ENCODE measurements around the gene PLCB4.

The PLCB4 gene

GRCh38 chr20:9270831-9271230 lies 201.9 kb downstream of the PLCB4 start:
- peak; percentile 76 for DNase-seq (ENCODE audit: low spot score)

GRCh38 chr20:9276966-9277468 lies 208.1 kb downstream of the PLCB4 start:
- no peak for DNase-seq (ENCODE audit: low spot score)

- DNase-seq (ENCODE audit: low spot score) = no peak
These were observed 211.1 kb downstream of the PLCB4 start for GRCh38 chr20:9279918-9280401.

DNA sequence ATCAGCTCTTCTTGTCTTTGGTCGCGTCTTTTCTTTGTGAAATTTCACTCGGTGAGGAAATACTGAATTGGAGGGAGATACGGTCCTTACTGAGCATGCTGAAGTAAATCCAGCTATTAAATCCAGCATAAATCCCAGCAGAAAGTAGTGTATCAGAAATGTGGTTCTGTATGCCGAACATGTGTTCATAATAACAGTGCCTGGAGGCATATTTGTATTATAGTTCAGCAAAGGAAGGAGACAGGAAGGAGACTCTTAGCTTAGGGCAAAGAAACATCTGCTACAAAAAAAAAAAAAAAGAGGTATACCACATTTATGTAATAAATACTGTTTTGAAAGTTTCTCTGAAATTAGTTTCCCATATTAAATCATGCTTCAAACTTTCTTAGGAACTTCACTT lies 211.8 kb downstream of the PLCB4 start:
- DNase-seq (ENCODE audit: low spot score) = peak; percentile 45

GRCh38 chr20:9281803-9282202 lies 212.9 kb downstream of the PLCB4 start:
- DNase-seq (ENCODE audit: low spot score) = no peak

GRCh38 chr20:9285617-9286016 lies 216.7 kb downstream of the PLCB4 start:
- DNase-seq (ENCODE audit: low spot score) = no peak

DNA sequence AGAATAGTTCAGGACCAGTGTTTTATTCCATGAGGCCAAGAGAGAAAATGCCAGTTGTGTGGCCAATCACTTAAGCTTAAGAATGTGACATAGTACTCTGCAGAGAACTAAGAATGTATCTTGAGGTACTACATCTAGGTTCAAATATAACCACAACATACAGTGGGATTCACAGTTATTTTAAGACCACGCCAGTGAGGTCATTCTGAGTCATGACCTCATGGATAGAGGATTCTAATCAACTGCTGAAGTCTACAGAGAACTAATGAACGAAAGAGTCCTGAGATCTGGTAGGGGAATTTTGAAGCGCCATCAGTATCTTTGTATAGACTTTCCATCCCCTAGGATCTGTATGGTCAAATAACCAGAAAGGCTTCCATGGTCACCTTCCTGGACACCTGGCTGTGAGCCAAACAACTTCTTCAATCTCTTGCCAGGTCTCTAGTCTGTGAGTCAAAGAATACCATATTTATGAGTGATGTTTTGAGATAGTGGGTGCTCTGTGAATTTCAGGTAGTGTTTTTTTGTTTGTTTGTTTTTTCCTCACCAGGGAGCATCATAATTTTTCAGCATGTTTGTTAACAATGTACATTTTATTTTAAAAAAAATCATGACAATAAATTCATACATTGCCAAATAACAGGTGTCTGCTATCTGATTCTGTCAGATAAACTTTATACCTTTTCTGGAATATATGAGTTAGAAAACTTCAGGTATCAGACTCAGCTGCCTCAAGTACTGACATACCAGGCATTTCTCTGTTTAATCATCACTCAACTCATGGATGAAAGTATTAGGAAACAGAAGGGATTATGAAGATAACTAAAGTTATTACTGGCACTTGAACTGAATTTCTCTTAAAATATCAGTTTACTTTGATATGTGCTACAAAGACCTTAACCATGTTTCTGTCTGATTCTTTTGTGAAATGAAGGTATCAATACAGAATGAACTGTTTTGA lies 217.9 kb downstream of the PLCB4 start:
- DNase-seq (ENCODE audit: low spot score) = no peak

DNA sequence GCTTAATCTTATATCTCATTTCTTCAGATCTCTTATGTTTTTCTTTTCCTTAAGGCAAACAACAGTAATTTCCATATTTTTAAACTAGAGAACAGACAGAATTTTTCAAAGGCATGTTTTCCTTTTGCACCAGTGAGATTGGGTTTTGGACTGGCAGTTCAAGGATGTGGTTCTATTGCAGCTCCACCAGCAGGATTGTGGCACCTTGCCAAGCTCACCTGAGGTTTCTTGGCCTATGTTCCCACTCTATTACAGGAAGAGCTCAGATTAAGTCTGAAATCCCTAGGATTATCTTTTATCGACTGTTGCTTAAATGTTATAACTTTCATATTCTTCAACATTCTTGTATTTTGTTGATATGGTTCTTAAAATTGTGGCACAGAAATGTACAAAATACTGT lies 218.9 kb downstream of the PLCB4 start:
- no peak for DNase-seq (ENCODE audit: low spot score)

- DNase-seq (ENCODE audit: low spot score) = no peak
These were observed 221.4 kb downstream of the PLCB4 start for GRCh38 chr20:9290331-9290730.

DNA sequence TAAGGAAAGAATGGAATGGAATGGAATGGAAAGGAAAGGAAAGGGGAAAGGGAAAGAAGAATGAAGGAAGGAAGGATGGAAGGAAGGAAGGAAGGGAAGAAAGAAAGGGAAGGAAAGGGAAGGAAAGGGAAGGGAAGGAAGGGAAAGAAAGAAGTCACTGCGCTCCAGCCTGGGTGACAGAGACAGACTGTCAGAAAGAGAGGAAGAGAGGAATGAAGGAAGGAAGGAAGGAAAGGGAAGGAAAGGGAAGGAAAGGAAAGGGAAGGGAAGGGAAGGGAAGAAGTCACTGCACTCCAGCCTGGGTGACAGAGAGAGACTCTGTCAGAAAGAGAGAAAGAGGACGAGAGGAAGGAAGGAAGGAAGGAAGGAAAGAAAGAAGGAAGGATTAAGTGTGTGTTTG lies 224.3 kb downstream of the PLCB4 start:
- no peak for DNase-seq (ENCODE audit: low spot score)

GRCh38 chr20:9294041-9294440 lies 225.2 kb downstream of the PLCB4 start:
- peak; percentile 46 for DNase-seq (ENCODE audit: low spot score)

- DNase-seq (ENCODE audit: low spot score) = no peak
These were observed 230.0 kb downstream of the PLCB4 start for GRCh38 chr20:9298906-9299305.

DNA sequence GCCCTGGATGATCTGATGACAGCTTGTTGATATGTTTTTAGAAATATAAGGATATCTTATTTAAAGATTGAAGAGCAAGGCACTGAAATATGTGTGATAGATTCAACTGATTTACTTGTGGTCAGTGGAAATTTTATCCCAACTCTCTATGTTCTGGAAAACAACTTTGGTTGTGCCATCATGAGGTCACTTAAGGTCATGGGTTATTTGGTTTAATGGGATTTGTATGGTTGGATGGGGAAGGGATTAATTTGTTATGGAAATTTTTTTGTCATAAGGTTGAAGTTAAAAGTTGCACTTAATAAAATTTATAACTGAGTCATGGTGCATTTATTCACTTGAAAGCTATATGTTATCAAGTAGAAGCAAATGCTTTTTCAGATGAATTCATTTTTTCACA lies 231.2 kb downstream of the PLCB4 start:
- no peak for DNase-seq (ENCODE audit: low spot score)

GRCh38 chr20:9300534-9300933 lies 231.6 kb downstream of the PLCB4 start:
- no peak for DNase-seq (ENCODE audit: low spot score)

GRCh38 chr20:9301129-9302090 lies 232.5 kb downstream of the PLCB4 start:
- peak; percentile 36 for DNase-seq (ENCODE audit: low spot score)

DNA sequence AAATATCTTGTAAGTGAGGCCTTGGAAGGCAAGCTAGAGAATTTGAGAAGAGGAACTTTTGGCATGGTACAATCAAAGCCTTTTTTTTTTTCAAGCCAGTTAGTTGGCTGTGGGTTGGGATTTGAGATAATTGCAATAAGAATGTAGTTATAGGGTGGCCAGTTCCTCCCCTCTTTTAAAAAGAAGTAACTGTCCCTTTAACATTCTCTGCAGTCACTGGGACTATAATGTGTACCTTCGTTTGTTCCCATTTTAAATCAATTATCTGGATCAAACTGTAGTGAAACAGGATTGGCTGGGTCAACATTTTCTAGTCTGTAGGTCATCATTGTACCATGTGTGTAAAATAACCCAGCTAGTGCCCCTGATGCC lies 233.2 kb downstream of the PLCB4 start:
- no peak for DNase-seq (ENCODE audit: low spot score)

DNA sequence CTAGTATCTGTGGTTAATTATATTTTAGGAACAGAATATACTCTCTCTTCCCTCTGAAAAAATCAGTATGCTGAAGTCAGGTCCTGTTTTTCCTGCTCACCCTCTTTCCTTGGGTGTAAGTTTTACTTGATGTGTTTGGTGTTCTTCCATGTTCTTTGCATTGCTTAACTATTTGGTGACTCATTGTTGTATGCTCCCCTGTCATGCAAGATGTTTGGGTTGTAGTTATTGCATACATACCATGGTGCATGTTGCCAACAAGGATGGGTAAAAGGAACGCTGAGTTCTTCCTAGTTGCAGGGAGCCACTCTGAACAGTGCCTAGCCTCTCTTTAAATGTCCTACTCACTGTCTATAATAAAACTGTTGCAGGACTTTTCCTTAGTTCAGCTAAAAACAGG lies 237.6 kb downstream of the PLCB4 start:
- peak; percentile 38 for DNase-seq (ENCODE audit: low spot score)

DNA sequence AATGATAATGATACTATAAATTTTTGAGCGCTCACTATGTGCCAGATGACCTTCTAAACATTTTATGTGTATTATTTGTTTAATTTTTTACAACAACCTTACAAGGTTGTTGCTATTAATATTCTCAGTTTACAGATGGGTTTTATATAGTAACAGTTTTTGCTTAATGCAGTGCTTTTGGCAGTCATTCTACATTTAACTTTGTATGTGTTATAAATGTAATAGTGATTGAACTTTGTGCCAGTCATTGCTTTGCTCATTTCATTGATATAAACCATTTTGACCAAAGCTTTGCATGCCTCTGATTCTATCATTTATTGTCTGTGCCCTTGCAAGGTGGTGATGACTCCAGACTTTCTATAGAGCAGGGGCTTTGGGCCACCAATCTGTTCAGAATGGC lies 239.2 kb downstream of the PLCB4 start:
- DNase-seq (ENCODE audit: low spot score) = no peak

GRCh38 chr20:9311132-9311531 lies 242.2 kb downstream of the PLCB4 start:
- DNase-seq (ENCODE audit: low spot score) = no peak

DNA sequence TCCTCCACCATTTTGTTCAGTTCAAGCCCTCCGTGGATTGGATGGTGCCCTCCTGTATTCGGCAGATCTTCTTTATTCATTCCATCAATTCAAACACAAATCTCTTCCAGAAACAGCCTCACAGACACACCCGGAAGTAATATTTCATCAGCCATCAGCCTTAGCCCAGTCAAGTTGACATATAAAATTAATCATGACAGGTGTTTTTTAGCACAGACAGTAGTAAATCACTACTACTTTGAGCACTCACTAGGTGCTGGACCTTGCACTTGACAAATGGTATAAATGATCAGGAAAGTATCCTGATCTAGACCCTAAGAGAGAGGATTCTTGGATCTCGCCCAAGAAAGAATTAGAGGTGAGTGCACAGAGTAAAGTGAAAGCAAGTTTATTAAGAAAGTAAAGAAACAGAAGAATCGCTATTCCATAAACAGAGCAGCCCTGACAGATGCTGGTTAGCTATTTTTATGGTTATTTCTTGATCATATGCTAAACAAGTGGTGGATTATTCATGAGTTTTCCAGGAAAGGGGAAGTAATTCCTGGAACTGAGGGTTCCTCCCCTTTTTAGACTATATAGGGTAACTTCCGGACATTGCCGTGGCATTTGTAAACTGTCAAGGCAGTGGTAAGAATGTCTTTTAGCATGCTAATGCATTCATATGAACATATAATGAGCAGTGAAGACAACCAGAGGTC lies 250.9 kb downstream of the PLCB4 start:
- no peak for DNase-seq (ENCODE audit: low spot score)

DNA sequence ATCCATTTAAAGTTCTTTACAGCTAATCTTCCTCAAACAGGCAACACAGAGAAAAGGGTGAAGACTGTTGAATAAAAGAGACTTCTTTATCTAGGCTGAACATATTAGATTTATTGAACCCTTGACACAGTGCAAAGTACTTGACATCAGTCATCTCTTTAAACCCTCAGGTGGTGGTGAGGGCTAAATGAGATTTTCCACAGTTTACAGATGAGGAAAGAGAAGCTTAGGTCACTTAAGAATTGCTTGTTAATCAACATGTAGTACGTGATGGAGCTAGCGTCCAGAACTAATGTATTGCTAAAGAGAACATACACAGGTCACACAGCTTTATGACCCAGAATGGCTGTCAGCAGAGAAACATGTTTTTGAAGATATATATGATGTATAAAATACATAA lies 252.1 kb downstream of the PLCB4 start:
- DNase-seq (ENCODE audit: low spot score) = no peak

DNA sequence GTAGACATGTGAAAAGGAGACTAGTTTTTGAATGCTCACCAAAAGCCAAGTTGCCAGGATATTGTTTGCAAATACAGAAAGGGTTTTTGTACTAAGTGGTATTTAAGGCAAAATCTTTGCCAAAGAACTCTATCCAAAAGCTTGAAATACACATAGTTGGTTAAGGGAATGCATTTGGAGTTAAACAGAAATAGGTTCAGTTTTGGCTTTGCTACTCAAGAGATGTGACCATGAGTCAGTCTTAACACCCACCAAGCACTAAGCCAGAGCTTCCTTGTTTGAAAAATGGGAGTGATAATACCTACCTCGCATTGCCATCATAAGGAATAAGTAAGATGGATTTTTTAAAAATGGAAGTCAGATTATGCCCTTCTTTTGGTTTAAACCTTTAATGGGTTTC lies 253.8 kb downstream of the PLCB4 start:
- no peak for DNase-seq (ENCODE audit: low spot score)
